Hematopoietic multipotent progenitor cell treated with erythropoietin and hydrocortisone succinate and interleukin-3 and kit ligand, for 4 days (in vitro differentiated cells): ENCODE measurements around the gene PNMA1.

Source experiments
- DNase-seq: peaks from one replicate; pipeline ENCODE4 v3.0.0-alpha.2; 2015

Gene PNMA1

DNA sequence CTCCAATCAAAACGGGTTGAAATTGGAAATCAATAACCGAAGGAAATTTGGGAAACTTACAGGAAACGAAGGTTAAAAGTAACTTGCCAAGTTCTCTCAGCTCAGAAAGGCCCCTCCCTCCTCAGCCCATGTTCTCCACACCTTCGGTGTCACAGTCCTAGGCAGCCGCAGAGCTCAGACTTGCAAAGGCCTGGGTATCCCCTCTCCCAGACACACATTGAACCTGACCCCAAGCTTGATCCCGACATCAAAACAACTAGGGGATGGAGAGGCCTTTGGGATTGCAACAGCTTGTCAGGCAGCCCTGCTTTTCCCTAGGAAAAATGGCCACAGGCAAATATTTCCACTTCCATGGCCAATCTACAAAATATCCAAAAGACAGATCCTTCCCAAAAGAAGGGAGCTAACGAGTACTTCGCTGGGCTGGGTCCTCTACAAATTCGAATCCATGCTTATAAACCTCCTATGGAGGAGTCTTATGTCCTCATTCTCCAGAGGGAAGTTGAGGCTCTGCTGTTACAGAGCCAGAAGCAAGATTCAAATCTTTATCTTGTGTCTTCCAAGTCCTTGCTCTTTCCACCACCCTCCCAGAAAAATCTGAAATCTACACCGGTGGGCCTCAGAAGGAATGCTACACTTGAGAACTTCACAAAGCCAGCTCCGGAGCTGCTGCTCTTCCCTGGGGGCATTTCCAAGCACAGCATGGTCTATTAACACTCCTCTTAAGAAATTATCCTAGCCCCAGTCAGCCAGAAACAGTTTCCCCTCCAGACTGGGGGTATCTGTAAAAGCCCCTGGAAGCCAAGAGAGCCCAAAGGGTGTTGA is 35.7 kb upstream of the PNMA1 start:
- DNase-seq, result no peak

DNA sequence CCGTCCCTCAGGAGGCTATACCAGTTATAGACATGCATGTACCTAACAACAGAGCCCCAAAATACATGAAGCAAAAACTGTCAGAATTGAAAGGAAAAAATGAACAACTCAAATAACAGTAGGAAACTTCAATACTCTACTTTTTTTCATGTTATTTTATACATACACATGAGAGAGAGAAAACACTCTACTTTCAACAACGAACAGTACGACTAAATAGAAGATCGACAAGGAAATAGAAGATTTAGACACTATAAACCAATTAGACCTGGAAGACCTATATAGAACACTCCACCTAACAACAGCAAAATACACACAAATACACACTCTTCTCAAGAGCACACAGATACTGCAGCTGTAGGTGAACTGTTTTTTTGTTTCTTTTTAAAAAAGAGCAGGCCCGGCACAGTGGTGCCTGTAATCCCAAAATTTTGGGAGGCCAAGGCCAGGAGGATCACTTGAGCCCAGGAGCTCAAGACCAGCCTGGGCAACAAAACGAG is 34.7 kb upstream of the PNMA1 start:
- no peak for DNase-seq

- DNase-seq, result peak; percentile 64
These were observed 33.4 kb upstream of the PNMA1 start for GRCh38 chr14:73747379-73748211.

GRCh38 chr14:73746520-73747378 is 32.6 kb upstream of the PNMA1 start:
- DNase-seq, result peak; percentile 68

DNA sequence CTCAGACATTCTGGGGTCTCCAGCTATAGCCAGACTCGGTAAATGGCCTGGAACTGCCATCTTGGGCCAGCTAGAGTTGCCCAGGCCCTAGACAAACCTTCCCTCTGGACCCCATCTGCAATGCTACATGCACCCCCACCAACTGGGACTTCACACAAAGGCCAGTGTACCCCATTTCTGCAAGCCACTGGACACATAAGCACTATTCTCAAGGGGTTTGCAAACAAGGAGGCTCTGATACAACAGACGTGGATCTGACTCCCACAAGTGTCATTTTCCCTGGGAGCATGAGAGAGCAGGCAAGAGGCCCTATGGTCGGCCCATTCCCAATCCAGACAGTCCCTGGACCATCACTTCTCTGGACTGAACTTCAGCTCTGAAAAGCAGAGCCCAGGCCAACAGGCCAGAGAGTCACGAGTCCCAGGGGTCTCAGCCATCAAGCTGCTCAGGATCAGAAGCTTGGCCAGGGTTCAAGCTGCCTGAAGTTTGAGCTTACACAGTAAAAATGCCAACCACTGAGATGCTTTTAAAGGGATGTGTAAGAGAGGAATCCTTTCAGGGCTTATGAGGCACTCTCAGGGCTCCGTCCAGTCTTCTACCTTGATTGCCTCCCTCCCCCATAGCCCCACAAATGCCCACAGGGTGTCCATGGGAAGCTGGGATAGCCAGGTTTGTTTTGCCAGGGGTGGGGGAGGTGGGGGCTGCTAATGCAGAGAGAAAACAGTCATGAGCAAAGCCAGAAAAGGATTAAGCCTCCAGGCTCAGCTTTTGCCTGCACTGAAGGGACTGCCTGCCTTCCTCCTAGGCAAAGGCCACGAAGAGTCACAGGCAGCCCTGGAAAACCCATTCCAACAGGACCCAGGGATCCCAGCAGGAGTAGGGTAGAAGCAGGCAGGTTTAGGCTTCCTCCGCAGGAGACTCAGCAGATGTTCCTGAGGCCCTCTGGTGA is 31.7 kb upstream of the PNMA1 start:
- no peak for DNase-seq

DNA sequence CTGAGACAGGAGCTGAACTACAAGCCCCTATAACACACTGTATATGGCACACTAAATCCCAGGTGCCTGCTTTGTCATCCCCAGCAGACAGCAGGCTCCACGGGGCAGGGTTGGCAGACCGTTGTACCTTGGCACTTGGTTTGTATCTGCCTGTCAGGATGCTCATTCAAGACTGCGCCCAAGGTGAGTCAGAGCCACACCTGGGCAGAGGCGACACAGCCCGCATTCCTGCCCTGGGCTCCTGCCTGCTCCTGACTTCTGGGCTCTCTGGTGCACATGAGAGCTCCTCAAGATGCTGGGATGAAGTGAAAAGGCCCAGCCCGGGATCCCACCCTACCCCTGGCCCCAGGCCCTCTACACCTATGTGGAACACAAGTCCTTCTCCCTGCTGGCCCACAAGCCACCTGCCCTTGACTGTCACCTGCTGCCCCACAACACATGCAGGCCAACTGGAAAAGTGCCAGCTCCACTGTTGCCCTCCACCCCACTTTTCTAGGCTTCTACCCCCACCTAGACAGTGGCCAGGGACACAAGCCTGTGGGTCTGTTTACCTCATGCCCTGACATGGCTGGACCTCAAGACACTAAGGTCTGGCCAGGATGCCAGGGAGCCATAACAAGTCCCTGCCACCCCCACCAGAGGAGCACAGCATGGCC is 30.8 kb upstream of the PNMA1 start:
- no peak for DNase-seq

DNA sequence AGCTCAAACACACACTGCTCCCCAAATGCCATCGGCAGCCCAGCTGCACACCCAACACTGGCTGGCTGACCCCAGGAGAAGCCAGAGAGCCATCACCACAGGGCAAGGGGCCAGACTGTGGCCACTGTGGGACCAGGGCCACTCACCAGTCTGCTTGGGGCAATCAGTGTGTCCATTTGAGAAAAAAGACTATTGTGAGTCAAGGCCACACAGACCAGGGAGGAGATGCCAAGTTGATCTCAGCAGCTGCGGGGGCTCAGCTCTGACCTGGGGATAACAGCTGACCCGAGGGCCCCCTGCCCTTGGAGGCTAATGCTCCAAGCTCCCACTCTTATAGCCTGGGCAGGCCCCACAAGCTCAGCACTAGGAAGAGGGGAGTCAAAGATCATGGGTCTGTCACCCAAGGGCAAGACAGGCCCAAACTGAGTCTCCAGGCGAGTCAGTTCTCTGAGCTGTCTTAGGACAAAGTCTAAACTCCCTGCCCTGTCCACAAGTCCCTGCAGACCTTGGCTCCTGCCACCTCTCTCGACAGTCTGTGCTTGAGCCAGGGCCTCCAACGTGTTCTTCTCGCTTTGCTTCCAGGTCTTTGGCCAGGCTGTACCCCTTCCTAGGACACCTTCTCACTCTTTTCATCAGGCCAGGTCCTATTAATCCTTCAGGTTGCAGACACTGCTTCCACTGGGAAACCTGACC is 30.1 kb upstream of the PNMA1 start:
- DNase-seq, result no peak

- peak; percentile 94 for DNase-seq
These were observed 29.3 kb upstream of the PNMA1 start for GRCh38 chr14:73743431-73743931.

DNA sequence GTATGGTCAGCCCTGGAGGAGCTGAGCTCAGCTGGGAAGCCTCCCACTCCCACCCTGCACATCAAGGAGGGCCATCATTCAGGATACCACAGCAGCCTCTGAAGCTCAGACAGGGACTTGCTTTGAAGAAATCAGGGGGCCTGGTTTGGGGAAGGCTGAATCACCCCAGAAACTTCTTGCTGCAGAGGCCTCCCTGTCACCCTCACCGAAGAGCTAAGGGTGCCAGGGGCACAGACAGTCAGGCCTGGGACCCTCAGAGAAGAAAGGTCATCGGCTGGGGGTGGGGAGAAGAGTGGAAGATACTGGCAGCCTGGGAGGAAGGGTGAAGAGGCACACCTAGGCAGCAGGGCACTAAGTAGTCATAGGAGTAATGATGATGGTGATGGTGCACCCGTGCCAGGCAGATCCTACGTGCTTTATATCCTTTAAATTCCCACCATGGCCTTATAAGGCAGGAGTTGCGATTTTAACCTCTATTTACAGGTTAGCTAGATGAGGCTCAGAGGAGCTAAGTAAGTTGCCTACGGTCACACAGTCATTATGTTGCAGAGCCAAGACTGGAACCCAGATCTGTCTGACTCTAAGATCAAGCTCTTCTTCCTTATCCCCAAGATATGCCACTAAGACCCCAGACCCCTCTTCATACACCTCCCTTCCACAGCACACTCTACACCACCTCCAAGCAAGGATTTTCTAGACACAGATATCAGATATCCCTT is 28.5 kb upstream of the PNMA1 start:
- DNase-seq, result no peak

DNA sequence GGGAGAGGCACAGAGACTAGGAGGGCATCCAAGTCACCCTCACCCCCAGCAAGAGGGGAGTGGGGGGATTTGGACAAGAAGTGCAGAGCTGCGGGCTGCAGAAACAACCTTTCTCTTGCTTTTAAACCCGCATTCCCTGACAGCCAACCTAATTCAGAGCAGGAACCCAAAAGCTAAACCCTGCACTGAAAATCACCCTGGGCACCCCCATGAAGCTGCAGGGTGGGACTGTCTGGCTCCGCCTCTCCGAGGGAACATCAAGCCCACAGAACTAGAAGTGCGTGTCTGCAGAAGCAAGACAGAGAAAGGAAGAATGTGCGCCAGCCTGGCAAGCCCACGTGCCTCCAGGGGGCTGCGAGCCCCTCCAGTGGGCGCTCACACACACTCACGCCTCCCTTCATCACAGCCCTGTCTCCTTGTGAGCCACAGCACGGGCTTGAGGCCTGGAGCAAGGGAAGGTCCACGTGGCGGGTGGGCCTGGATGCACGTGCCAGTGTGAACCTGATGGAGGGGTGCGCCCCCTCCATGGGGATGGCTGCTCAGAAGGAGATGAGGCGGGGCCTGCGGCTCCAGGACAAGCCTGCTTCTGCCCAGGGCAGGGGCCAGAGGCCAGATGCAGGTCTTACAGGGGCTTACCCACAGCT is 27.8 kb upstream of the PNMA1 start:
- peak; percentile 93 for DNase-seq

GRCh38 chr14:73741386-73741875 is 27.2 kb upstream of the PNMA1 start:
- DNase-seq, result peak; percentile 99

GRCh38 chr14:73740618-73741326 is 26.6 kb upstream of the PNMA1 start:
- DNase-seq, result no peak

DNA sequence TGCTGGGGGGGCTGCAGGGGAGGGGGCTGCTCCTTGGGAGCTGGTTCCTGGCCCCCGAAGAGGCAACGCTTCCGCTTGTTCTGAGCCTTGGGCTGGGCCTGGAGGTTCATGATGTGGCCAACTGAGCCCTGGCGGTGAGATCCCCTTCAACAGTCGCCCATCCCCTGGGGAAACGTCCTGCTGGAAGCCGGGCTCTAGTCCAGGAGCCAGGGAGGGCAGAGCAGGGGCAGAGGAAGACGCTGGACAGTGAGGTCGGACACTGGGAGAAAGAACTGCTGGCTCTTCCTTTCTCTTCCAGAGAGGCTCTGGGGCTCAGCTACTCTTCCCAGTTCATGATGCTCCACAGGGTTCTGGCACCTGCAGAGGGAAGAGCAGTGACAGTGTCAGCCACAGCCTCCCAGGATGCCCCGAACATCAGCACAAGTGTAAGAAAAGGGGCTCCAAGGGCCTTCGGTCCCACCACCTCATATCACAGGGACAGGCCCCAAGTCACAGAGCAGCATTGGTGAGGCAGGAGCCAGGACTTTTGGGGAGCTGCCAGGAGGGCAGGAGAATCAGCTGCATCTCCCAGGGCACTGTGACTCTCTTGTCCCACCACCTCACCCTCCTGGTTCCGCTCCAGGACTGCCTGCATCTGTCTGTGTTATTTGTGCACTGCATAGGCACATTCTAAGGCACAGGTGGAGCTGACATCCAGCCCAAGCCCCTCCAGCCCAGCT is 25.9 kb upstream of the PNMA1 start:
- DNase-seq, result no peak

GRCh38 chr14:73739174-73739898 is 25.2 kb upstream of the PNMA1 start:
- no peak for DNase-seq

GRCh38 chr14:73738518-73739173 is 24.5 kb upstream of the PNMA1 start:
- no peak for DNase-seq

- no peak for DNase-seq
These were observed 22.7 kb upstream of the PNMA1 start for GRCh38 chr14:73736842-73737241.
